GM06990 (cell line): ENCODE measurements around the gene TMEM178B.

ENCODE experiments used
- DNase-seq: peaks from one replicate; pipeline ENCODE4 v3.0.0-alpha.2; 2011; ENCODE audit not compliant: insufficient read length; ENCODE audit errors: extremely low read depth
- H3K27me3 ChIP-seq: replicated peaks from 2 replicates; pipeline ENCODE4 v1.6.0; 2011; ENCODE audit warnings: low read length; ENCODE audit not compliant: control insufficient read depth, insufficient read depth
- H3K36me3 ChIP-seq: 2 replicates; pipeline ENCODE4 v1.5.1; 2011; ENCODE audit warnings: low read length; ENCODE audit not compliant: control insufficient read depth, insufficient read depth
- H3K4me3 ChIP-seq: replicated peaks from 2 replicates; pipeline ENCODE4 v1.5.1; 2011; ENCODE audit warnings: low read depth, mild to moderate bottlenecking, control low read depth, low read length
- TF ChIP-seq, protein P1 (sequence below): IDR thresholded peaks from 2 replicates; pipeline ENCODE4 v1.5.1; 2011; ENCODE audit warnings: low read length, control low read depth, mild to moderate bottlenecking, inconsistent platforms; ENCODE audit not compliant: insufficient read depth, poor library complexity, severe bottlenecking

TMEM178B gene

GRCh38 chr7:141317033-141317585 is 243.2 kb downstream of the TMEM178B start:
- H3K27me3 ChIP-seq = no peaks in the 10 kb centered on the region
- no peak overlapping the region for H3K4me3 ChIP-seq
- DNase-seq = no peak
- H3K36me3 ChIP-seq = no peaks in the 10 kb centered on the region
- TF ChIP-seq, protein P1, sequence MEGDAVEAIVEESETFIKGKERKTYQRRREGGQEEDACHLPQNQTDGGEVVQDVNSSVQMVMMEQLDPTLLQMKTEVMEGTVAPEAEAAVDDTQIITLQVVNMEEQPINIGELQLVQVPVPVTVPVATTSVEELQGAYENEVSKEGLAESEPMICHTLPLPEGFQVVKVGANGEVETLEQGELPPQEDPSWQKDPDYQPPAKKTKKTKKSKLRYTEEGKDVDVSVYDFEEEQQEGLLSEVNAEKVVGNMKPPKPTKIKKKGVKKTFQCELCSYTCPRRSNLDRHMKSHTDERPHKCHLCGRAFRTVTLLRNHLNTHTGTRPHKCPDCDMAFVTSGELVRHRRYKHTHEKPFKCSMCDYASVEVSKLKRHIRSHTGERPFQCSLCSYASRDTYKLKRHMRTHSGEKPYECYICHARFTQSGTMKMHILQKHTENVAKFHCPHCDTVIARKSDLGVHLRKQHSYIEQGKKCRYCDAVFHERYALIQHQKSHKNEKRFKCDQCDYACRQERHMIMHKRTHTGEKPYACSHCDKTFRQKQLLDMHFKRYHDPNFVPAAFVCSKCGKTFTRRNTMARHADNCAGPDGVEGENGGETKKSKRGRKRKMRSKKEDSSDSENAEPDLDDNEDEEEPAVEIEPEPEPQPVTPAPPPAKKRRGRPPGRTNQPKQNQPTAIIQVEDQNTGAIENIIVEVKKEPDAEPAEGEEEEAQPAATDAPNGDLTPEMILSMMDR = no peak

DNA sequence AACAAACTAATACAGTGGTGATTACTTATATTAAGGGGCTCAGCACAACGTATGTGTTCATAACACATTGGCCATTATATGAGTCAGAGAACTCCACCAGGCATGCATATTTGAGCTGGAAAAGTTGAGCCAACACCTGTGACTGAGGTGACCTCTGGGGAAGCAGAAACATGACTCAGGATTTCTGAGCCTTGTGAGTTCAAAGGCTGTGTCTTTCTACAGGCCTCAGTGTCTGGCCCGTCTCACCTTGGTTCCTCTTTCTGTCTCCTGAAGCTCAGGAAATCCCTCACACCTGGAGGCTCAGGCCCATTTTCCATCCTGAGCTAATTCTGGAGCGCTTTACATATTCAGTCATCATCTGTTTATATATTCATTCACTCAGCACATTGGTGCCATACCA is 246.4 kb downstream of the TMEM178B start:
- TF ChIP-seq, protein P1 = no peak
- no peaks in the 10 kb centered on the region for H3K36me3 ChIP-seq
- no peaks in the 10 kb centered on the region for H3K27me3 ChIP-seq
- no peak overlapping the region for H3K4me3 ChIP-seq
- no peak for DNase-seq

DNA sequence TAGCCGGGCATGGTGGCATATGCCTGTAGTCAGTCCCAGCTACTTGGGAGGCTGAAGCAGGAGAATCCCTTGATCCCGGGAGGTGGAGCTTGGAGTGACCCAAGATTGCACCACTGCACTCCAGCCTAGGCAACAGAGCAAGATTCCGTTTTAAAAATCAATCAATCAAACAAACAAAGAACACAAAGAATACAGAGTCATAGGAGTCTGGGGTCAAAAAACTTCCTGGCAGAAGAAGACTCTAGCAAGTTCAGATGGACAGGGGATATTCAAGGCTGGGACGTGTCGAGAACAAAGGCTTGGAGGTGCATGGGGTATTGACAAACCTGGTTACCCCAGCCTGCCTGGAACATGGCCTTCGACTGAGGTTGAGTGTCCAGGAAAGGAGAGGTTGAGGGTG is 248.5 kb downstream of the TMEM178B start:
- no peaks in the 10 kb centered on the region for H3K27me3 ChIP-seq
- TF ChIP-seq, protein P1 = no peak
- DNase-seq = no peak
- no peaks in the 10 kb centered on the region for H3K36me3 ChIP-seq
- no peak overlapping the region for H3K4me3 ChIP-seq

GRCh38 chr7:141323826-141324225 is 250.0 kb downstream of the TMEM178B start:
- Histone ChIP-seq H3K4me3 (no peak overlapping the region), H3K27me3 (no peaks in the 10 kb centered on the region), H3K36me3 (no peaks in the 10 kb centered on the region)
- TF ChIP-seq, protein P1 = no peak
- DNase-seq = no peak

DNA sequence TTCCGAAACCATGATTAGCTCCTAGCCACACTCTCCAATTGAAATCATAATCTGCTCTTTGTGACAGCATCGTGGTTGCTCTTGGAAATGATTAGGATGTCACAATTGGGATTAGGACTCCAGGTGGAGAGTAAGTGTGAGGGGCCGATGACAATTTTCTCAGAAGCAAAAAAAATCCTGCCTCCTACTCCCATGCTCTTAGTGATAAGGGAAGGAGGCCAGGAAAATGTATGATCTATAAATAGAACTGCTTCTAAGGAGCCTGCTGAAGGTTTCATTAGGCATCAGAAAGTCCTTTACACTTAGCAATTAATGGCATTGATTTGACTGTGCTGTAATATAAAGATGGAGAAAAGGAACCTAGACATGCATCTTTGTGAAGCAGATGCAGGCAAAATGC is 251.0 kb downstream of the TMEM178B start:
- H3K36me3 ChIP-seq = no peaks in the 10 kb centered on the region
- TF ChIP-seq, protein P1 = no peak
- no peaks in the 10 kb centered on the region for H3K27me3 ChIP-seq
- H3K4me3 ChIP-seq = no peak overlapping the region
- no peak for DNase-seq

- TF ChIP-seq, protein P1 = no peak
- DNase-seq = no peak
- Histone ChIP-seq H3K36me3 (no peaks in the 10 kb centered on the region), H3K4me3 (no peak overlapping the region), H3K27me3 (no peaks in the 10 kb centered on the region)
Measured at GRCh38 chr7:141325275-141325674, 251.4 kb downstream of the TMEM178B start.
